Neural crest cell (in vitro differentiated cells): ENCODE results near the gene GTSE1. TPM values are rescaled to one million over a fixed set of nuclear protein-coding genes. Genes with fewer than 3 reads are reported as not detected.
A peak's percentile ranks its signal among the peaks of the same experiment; 100 is the strongest.

Source experiments
- DNase-seq: peaks from one replicate; pipeline ENCODE4 v3.0.0; 2021; ENCODE audit warnings: low read depth, mixed read lengths, low spot score
- H3K27ac Mint-ChIP-seq: one replicate; pipeline ENCODE4 v1.8.0; 2021; ENCODE audit warnings: mild to moderate bottlenecking, mixed read lengths; ENCODE audit not compliant: unreplicated experiment
- H3K27me3 Mint-ChIP-seq: 2 replicates; pipeline ENCODE4 v1.8.0; 2021; ENCODE audit warnings: low read depth, mild to moderate bottlenecking, mixed read lengths
- H3K36me3 Mint-ChIP-seq: 2 replicates; pipeline ENCODE4 v1.8.0; 2021; ENCODE audit warnings: low read depth, mild to moderate bottlenecking, mixed read lengths
- H3K4me1 Mint-ChIP-seq: 2 replicates; pipeline ENCODE4 v1.8.0; 2021; ENCODE audit warnings: mixed read lengths
- H3K4me3 Mint-ChIP-seq: one replicate; pipeline ENCODE4 v1.8.0; 2021; ENCODE audit warnings: mild to moderate bottlenecking, mixed read lengths
- H3K9me3 Mint-ChIP-seq: 2 replicates; pipeline ENCODE4 v1.8.0; 2021; ENCODE audit warnings: mixed read lengths
- total RNA-seq: library from RNA; stranded (reverse); gene quantifications from 2 replicates; pipeline ENCODE4 v1.2.1, GENCODE V29; 2021
- TF ChIP-seq, protein P1 (sequence below): fragments of 200-600 bp; sonication (generic); conservative IDR thresholded peaks from 2 replicates; pipeline ENCODE4 v1.5.0; 2021; ENCODE audit warnings: antibody characterized with exemption, mild to moderate bottlenecking

Gene GTSE1
- total RNA-seq, 1 donor from 2014 or later: 67.6 TPM

DNA sequence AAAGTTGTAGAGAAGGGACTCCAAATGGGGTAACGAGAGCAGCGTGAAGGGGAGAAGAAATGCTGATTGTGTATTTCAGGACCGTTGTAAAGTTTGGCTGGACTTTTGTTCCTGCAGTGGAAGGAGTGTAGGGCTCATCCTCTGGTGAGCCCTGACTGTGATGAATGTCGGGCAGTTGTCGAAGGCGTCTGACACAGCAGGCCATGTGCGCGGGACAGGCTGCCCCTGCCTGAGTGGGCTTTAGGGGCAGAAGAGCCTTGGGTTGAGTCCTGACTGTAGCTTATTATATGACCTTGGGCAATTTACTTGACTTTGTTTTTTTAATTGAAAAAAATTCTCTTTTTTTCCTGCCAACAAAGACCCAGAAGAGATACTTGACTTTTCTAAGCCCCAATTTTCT lies 42.0 kb downstream of the GTSE1 start:
- DNase-seq: no peak
- Mint-ChIP-seq H3K36me3 (peaks cover 11% of the 10 kb centered on the region), H3K4me3 (peak overlapping the region; percentile 17), H3K9me3 (no peaks in the 10 kb centered on the region), H3K4me1 (peaks cover 18% of the 10 kb centered on the region), H3K27ac (no peak overlapping the region), H3K27me3 (no peaks in the 10 kb centered on the region)
- TF ChIP-seq, protein P1, sequence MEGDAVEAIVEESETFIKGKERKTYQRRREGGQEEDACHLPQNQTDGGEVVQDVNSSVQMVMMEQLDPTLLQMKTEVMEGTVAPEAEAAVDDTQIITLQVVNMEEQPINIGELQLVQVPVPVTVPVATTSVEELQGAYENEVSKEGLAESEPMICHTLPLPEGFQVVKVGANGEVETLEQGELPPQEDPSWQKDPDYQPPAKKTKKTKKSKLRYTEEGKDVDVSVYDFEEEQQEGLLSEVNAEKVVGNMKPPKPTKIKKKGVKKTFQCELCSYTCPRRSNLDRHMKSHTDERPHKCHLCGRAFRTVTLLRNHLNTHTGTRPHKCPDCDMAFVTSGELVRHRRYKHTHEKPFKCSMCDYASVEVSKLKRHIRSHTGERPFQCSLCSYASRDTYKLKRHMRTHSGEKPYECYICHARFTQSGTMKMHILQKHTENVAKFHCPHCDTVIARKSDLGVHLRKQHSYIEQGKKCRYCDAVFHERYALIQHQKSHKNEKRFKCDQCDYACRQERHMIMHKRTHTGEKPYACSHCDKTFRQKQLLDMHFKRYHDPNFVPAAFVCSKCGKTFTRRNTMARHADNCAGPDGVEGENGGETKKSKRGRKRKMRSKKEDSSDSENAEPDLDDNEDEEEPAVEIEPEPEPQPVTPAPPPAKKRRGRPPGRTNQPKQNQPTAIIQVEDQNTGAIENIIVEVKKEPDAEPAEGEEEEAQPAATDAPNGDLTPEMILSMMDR: no peak

DNA sequence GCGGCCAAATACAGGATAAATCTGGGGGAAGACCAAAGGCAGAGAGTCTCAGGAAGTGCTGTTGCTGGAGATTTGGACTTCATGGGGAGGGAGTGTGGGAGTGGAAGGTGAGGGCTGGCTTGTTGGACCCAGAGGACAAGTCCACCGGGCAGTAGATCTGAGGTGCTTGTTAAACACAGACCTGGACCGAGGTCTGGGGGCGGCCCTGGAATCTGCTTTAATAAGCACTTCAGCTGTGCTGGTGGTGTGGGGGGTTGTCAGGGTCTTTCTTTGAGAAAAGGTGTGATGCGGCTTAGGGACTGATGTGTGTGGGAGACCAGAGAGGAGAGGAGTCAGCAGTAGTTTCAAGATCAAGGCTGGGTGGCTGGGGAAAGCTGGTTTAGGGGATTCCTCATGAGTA lies 43.3 kb downstream of the GTSE1 start:
- H3K36me3 Mint-ChIP-seq: peaks cover 15% of the 10 kb centered on the region
- DNase-seq: no peak
- H3K27ac Mint-ChIP-seq: no peak overlapping the region
- H3K4me1 Mint-ChIP-seq: peaks cover 14% of the 10 kb centered on the region
- no peaks in the 10 kb centered on the region for H3K27me3 Mint-ChIP-seq
- TF ChIP-seq, protein P1: no peak
- H3K9me3 Mint-ChIP-seq: no peaks in the 10 kb centered on the region
- no peak overlapping the region for H3K4me3 Mint-ChIP-seq

DNA sequence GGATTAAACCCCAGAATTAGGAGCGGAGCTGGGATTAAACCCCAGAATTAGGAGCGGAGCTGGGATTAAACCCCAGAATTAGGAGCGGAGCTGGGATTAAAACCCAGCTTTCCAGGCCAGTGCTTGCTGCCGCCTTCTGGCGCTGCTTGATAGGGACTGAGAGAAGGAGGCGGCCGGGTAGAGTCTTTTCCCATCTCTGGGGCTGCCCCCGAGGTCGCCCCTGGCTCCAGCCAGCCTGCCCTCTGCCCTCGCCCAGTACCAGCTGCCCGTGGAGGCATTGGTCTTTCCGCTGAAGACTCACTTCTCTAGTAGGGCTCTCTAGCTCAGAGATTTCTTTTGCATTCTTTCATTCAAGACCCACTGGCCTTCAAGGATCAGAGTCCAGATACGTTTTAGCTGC lies 44.0 kb downstream of the GTSE1 start:
- Mint-ChIP-seq H3K4me1 (peaks cover 10% of the 10 kb centered on the region), H3K27me3 (no peaks in the 10 kb centered on the region), H3K9me3 (no peaks in the 10 kb centered on the region), H3K36me3 (peaks cover 15% of the 10 kb centered on the region), H3K27ac (no peak overlapping the region), H3K4me3 (no peak overlapping the region)
- no peak for DNase-seq
- TF ChIP-seq, protein P1: no peak

DNA sequence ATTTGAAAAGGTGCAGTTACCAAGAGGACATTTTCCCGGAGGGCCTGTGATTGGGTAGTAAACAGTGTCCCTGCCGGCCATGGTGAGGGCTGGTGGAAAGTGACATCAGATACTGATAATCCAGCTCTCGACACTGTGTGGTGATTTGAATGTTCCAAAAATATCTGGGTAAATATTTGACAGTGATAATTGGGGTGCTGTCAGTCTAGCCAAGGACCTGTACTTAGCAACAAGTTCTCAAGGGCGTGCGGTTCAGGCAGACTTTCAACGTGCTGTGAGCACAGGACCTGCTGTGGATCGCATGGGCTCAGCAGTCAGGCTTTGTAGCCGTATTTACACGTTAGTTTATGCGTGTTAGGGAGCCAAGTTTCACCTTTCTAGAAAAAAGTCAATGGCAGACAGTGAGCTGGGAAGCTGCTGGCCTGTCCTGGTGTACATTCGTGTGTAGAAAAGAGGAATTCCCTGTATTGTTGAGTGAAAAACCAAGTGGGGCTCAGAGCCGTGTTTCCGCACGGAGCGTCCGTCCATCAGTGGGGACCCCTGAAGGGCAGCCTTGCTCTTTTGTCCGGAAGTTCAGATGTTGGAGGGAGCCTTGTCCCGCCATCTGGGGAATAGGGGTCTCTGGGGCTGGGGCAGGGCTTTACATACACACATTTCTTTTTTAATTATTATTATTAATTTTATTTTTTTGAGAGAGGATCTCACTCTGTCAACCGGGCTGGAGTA lies 50.2 kb downstream of the GTSE1 start:
- Mint-ChIP-seq H3K9me3 (no peaks in the 10 kb centered on the region), H3K27me3 (no peaks in the 10 kb centered on the region), H3K4me1 (no peaks in the 10 kb centered on the region), H3K36me3 (peaks cover 11% of the 10 kb centered on the region), H3K27ac (no peak overlapping the region), H3K4me3 (no peak overlapping the region)
- TF ChIP-seq, protein P1: no peak
- DNase-seq: no peak

DNA sequence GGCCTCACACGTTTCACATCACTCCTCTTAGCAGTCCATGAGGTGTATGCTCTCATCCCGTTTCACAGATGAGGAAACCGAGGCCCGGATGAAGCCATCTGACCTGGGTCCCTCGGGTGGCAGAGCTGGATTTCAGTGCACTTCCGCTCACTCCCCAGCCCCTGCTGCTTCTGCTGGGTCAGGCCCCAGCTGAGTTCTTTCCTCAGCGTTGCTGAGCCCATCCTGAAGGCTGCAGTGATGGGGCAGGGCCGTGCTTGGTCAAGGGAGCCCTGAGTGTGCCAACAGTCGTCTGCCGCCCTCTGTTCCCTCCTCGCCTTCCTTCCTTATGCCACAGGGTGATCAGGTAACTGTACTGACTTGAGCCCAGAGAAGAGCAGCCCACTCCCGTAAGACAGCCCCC lies 51.0 kb downstream of the GTSE1 start:
- TF ChIP-seq, protein P1: no peak
- Mint-ChIP-seq H3K27ac (no peak overlapping the region), H3K4me1 (no peaks in the 10 kb centered on the region), H3K4me3 (no peak overlapping the region), H3K27me3 (no peaks in the 10 kb centered on the region), H3K36me3 (peaks cover 7% of the 10 kb centered on the region), H3K9me3 (no peaks in the 10 kb centered on the region)
- no peak for DNase-seq
